ES-I3 (cell line): ENCODE data around the gene ITGAX.
"Not testable (repeated sequence)": the region's sequence is repeated elsewhere in the genome, so short reads cannot be mapped to it uniquely, and the experiment has no call there.

Experiments used
- H3K36me3 ChIP-seq: 2 replicates; pipeline ENCODE4 v1.6.1; 2013; ENCODE audit warnings: mild to moderate bottlenecking, low read length, control low read depth, moderate library complexity; ENCODE audit not compliant: insufficient read depth
- H3K4me1 ChIP-seq: 2 replicates; pipeline ENCODE4 v1.6.1; 2013; ENCODE audit warnings: mild to moderate bottlenecking, control low read depth, low read length; ENCODE audit not compliant: insufficient read depth
- H3K9ac ChIP-seq: 2 replicates; pipeline ENCODE4 v1.6.1; 2013; ENCODE audit warnings: low read depth, mild to moderate bottlenecking, low read length, moderate library complexity
- H3K9me3 ChIP-seq: 2 replicates; pipeline ENCODE4 v1.6.1; 2013; ENCODE audit warnings: mild to moderate bottlenecking, low read length, moderate library complexity; ENCODE audit not compliant: control insufficient read depth, insufficient read depth

ITGAX gene

GRCh38 chr16:31333686-31334649 is 21.0 kb upstream of the ITGAX start:
- Histone ChIP-seq H3K9me3 (no peaks in the 10 kb centered on the region), H3K9ac (no peak overlapping the region), H3K4me1 (no peaks in the 10 kb centered on the region), H3K36me3 (no peaks in the 10 kb centered on the region)

GRCh38 chr16:31334934-31335333 is 20.0 kb upstream of the ITGAX start:
- Histone ChIP-seq H3K36me3 (no peaks in the 10 kb centered on the region), H3K4me1 (no peaks in the 10 kb centered on the region), H3K9me3 (no peaks in the 10 kb centered on the region), H3K9ac (no peak overlapping the region)

- Histone ChIP-seq H3K36me3 (no peaks in the 10 kb centered on the region), H3K9me3 (no peaks in the 10 kb centered on the region), H3K4me1 (no peaks in the 10 kb centered on the region), H3K9ac (no peak overlapping the region)
Observed at GRCh38 chr16:31335431-31335830, 19.5 kb upstream of the ITGAX start.

- not testable (repeated sequence) for H3K9ac ChIP-seq, H3K36me3 ChIP-seq, H3K9me3 ChIP-seq, H3K4me1 ChIP-seq
Observed at GRCh38 chr16:31338166-31338685, 16.8 kb upstream of the ITGAX start.

GRCh38 chr16:31344712-31345111 is 10.3 kb upstream of the ITGAX start:
- no peak overlapping the region for H3K9ac ChIP-seq
- no peaks in the 10 kb centered on the region for H3K9me3 ChIP-seq
- no peaks in the 10 kb centered on the region for H3K36me3 ChIP-seq
- no peaks in the 10 kb centered on the region; the same call in 1 of the 2 replicates for H3K4me1 ChIP-seq

- Histone ChIP-seq H3K9me3 (no peaks in the 10 kb centered on the region), H3K4me1 (no peaks in the 10 kb centered on the region; the same call in 1 of the 2 replicates), H3K9ac (no peak overlapping the region), H3K36me3 (no peaks in the 10 kb centered on the region)
Observed at GRCh38 chr16:31347445-31347844, 7.5 kb upstream of the ITGAX start.

- Histone ChIP-seq H3K9me3 (no peaks in the 10 kb centered on the region), H3K36me3 (no peaks in the 10 kb centered on the region), H3K9ac (no peak overlapping the region), H3K4me1 (no peaks in the 10 kb centered on the region; the same call in 1 of the 2 replicates)
Observed at GRCh38 chr16:31348579-31348978, 6.4 kb upstream of the ITGAX start.

- no peak overlapping the region for H3K9ac ChIP-seq
- no peaks in the 10 kb centered on the region; the same call in 1 of the 2 replicates for H3K36me3 ChIP-seq
- H3K9me3 ChIP-seq: no peaks in the 10 kb centered on the region
- peaks cover 11% of the 10 kb centered on the region; the same call in 1 of the 2 replicates for H3K4me1 ChIP-seq
Observed at GRCh38 chr16:31350275-31351005, 4.5 kb upstream of the ITGAX start.

- H3K4me1 ChIP-seq: peaks cover 12% of the 10 kb centered on the region; the same call in 1 of the 2 replicates
- H3K9ac ChIP-seq: no peak overlapping the region
- no peaks in the 10 kb centered on the region; the same call in 1 of the 2 replicates for H3K36me3 ChIP-seq
- H3K9me3 ChIP-seq: no peaks in the 10 kb centered on the region
Observed at GRCh38 chr16:31351246-31351941, 3.6 kb upstream of the ITGAX start.

GRCh38 chr16:31351942-31352325 is 3.0 kb upstream of the ITGAX start:
- peaks cover 12% of the 10 kb centered on the region; the same call in 1 of the 2 replicates for H3K4me1 ChIP-seq
- H3K9ac ChIP-seq: no peak overlapping the region
- no peaks in the 10 kb centered on the region; the same call in 1 of the 2 replicates for H3K36me3 ChIP-seq
- H3K9me3 ChIP-seq: no peaks in the 10 kb centered on the region

GRCh38 chr16:31352376-31353115 is 2.4 kb upstream of the ITGAX start:
- Histone ChIP-seq H3K4me1 (peaks cover 12% of the 10 kb centered on the region; the same call in 1 of the 2 replicates), H3K9ac (no peak overlapping the region), H3K36me3 (no peaks in the 10 kb centered on the region; the same call in 1 of the 2 replicates), H3K9me3 (no peaks in the 10 kb centered on the region)

GRCh38 chr16:31355431-31356100 is 590 bp downstream of the ITGAX start:
- Histone ChIP-seq H3K4me1 (peaks cover 12% of the 10 kb centered on the region; the same call in 1 of the 2 replicates), H3K36me3 (no peaks in the 10 kb centered on the region; the same call in 1 of the 2 replicates), H3K9ac (peak overlapping the region; percentile 46; the same call in 1 of the 2 replicates), H3K9me3 (no peaks in the 10 kb centered on the region)
